Lung (tissue), 12 donors: ENCODE data around the gene MYOG. TPM values are rescaled to one million over a fixed set of nuclear protein-coding genes. Genes with fewer than 3 reads are reported as not detected.

Experiments
- ATAC-seq: fragments of 200-7000 bp; cut with Tn5 transposase; one replicate; pipeline ENCODE4 v1.9.1; 2020; ENCODE audit warnings: moderate number of reproducible peaks; ENCODE audit not compliant: insufficient read depth, low FRiP score
- DNase-seq, 3 donors: peaks; one replicate each; pipeline ENCODE4 v3.0.0-alpha.2; 2013 to 2017
- H3K27ac ChIP-seq, 2 donors: one replicate each; pipeline ENCODE4 v1.5.1; 2013; ENCODE audit warnings: mild to moderate bottlenecking in 2 of 2, moderate library complexity in 2 of 2, control low read depth in 1 of 2, inconsistent platforms in 1 of 2, low read depth in 1 of 2, low read length in 1 of 2
- H3K27me3 ChIP-seq, 3 donors: one replicate each; pipeline ENCODE4 v1.5.1; 2013; ENCODE audit warnings: low read length in 2 of 3; ENCODE audit not compliant: control insufficient read depth in 3 of 3, insufficient read depth in 3 of 3
- H3K36me3 ChIP-seq, 4 donors: one replicate each; pipeline ENCODE4 v1.5.1; 2013; ENCODE audit warnings: low read length in 4 of 4, mild to moderate bottlenecking in 1 of 4, moderate library complexity in 1 of 4; ENCODE audit not compliant: control insufficient read depth in 4 of 4, insufficient read depth in 4 of 4
- H3K4me1 ChIP-seq, 5 donors: one replicate each; pipeline ENCODE4 v1.5.1; 2013; ENCODE audit warnings: low read length in 5 of 5, mild to moderate bottlenecking in 2 of 5, moderate library complexity in 1 of 5; ENCODE audit not compliant: control insufficient read depth in 5 of 5, insufficient read depth in 5 of 5
- H3K4me3 ChIP-seq: one replicate; pipeline ENCODE4 v1.5.1; 2013; ENCODE audit warnings: mild to moderate bottlenecking, control low read depth, moderate library complexity
- H3K9ac ChIP-seq, 2 donors: one replicate each; pipeline ENCODE4 v1.5.1; 2013; ENCODE audit warnings: low read length in 2 of 2, control low read depth in 1 of 2; ENCODE audit not compliant: insufficient read depth in 1 of 2
- H3K9me3 ChIP-seq, 4 donors: one replicate each; pipeline ENCODE4 v1.5.1; 2013; ENCODE audit warnings: low read length in 3 of 4, mild to moderate bottlenecking in 1 of 4, moderate library complexity in 1 of 4; ENCODE audit not compliant: control insufficient read depth in 4 of 4, insufficient read depth in 3 of 4
- WGBS, 2 donors: extraction: QIAGEN DNeasy Blood & Tissue Kit; methylation state at CpG; one replicate each; pipeline ENCODE4 v1.1.7; 2013; 5-methylcytosine and 5-hydroxymethylcytosine counted together
- polyA plus RNA-seq, 2 donors: library from polyadenylated mRNA; stranded (reverse); fragments of 200-250 nt; gene quantifications; one replicate each; pipeline ENCODE4 v1.2.1, GENCODE V29; 2013
- total RNA-seq, 2 donors: library from RNA; depleted of rRNA in 1 of 2; stranded (reverse); fragments of >200 nt in 1 of 2; gene quantifications; one replicate each; pipeline ENCODE4 v1.2.1, GENCODE V29; 2014 to 2021
- TF ChIP-seq, protein P1 (sequence below): IDR thresholded peaks from 2 replicates; pipeline ENCODE4 v1.5.1; 2012; ENCODE audit warnings: mild to moderate bottlenecking; ENCODE audit errors: control extremely low read depth, extremely low read depth
- donor health status: control.
- donor health status: control.
- donor health status: Bipolar disorder and iron deficiency.
- donor health status: healthy.
- donor health status: DM: yes; HTN: yes; CAD: no.

MYOG gene
- total and polyA plus RNA-seq, 4 donors: not detected

DNA sequence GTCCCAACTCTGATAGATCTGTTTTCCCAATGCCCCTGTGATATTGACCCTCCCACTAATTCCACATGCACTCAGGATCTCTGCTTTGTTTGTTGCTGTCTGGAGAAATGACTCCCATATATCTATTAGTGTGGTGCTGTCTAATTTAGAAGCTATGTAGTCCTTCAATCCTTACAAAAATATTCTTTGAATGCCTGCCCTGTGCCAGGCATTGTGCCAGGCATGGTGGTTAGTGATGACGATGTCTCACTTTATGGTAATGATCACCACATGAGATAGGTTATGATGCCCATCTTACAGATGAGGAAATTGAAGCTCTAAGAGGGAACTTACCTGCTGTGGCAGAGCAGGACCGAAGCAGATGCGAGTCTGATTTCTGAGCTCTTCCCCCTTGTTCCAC is 12.9 kb downstream of the MYOG start:
- ATAC-seq: no peak
- H3K9me3 ChIP-seq: no peaks in the 10 kb centered on the region
- WGBS, 2 donors: 84 to 89% methylated on average over 3 of the region's 3 CpGs
- H3K9ac ChIP-seq: no peak overlapping the region
- H3K27ac ChIP-seq: no peak overlapping the region
- H3K36me3 ChIP-seq: no peaks in the 10 kb centered on the region
- TF ChIP-seq, protein P1, sequence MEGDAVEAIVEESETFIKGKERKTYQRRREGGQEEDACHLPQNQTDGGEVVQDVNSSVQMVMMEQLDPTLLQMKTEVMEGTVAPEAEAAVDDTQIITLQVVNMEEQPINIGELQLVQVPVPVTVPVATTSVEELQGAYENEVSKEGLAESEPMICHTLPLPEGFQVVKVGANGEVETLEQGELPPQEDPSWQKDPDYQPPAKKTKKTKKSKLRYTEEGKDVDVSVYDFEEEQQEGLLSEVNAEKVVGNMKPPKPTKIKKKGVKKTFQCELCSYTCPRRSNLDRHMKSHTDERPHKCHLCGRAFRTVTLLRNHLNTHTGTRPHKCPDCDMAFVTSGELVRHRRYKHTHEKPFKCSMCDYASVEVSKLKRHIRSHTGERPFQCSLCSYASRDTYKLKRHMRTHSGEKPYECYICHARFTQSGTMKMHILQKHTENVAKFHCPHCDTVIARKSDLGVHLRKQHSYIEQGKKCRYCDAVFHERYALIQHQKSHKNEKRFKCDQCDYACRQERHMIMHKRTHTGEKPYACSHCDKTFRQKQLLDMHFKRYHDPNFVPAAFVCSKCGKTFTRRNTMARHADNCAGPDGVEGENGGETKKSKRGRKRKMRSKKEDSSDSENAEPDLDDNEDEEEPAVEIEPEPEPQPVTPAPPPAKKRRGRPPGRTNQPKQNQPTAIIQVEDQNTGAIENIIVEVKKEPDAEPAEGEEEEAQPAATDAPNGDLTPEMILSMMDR: no peak
- H3K4me3 ChIP-seq: no peak overlapping the region
- H3K27me3 ChIP-seq: peaks cover 0 to 28% (median 20%) of the 10 kb centered on the region in 3 donors
- peaks cover 0 to 29% (median 9%) of the 10 kb centered on the region in 5 donors for H3K4me1 ChIP-seq
- no peak for DNase-seq

DNA sequence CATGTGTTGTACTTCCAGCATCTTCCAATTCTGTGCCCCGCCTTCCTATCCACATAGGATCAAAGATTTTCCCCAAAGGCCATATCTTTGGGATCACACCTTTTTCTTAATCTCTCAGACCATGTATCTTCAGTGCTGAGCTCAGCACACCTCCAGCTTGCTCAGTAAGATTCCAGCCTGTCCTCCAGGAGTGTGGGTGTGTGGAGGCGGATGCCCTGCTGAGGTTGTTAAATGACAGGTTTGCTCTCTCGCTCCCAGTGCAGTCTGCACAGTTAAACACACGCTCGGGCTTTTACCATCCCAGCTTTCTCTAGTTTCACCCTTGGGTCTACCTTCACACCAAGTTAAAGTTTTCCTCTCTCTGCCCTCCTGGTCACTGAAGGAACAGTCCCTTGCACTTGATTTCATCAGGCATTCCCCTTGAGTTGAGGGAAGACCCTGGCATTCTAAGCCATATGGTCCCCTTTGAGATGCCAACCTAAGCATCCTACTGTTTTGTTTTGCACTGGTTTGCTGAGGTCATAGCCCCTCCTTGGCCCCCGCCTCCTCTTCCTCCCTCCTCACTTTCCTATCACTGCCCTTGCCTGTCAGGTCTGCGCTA is 13.7 kb downstream of the MYOG start:
- no peak overlapping the region for H3K4me3 ChIP-seq
- H3K27ac ChIP-seq: no peak overlapping the region
- WGBS, 2 donors: 97 to 98% methylated on average over 7 of the region's 7 CpGs
- DNase-seq (no peak), ATAC-seq (no peak)
- H3K9ac ChIP-seq: no peak overlapping the region
- no peaks in the 10 kb centered on the region for H3K9me3 ChIP-seq
- H3K36me3 ChIP-seq: no peaks in the 10 kb centered on the region
- H3K4me1 ChIP-seq: peaks cover 0 to 36% (median 9%) of the 10 kb centered on the region in 5 donors
- H3K27me3 ChIP-seq: peaks cover 0 to 23% (median 20%) of the 10 kb centered on the region in 3 donors
- TF ChIP-seq, protein P1: no peak

DNA sequence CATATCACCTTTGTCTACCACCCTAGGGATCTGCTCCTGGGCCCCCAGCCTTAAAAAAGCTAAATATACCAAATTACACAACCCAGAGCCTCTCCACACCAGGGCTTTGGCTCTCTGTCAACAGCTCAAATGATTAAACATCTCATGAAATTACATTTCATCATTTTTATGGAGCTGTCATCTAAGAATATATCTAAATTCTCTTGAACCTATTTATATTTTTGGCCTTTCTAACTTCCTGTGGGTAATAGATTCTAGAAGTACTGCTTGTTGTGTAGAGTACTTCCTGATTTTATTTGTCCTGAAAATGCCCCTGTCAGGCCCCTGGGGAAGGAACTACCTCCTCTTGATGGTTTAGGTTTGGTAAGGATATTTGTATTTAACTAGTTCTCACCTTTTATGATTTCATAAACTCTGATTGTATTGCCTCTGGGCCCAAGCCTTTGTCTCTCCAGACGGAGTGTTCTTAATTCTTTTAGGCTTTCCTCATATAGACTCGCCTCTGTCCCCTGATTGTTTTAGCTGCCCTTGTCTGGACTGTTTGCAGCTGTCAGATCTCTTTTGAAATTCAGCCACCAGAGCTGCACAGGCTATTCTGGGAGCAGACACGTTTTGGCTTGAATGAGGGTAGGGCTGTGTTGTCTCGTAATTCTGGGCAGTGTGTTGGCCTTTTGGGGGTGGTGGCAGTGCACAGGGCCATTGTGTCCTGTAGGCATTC is 16.6 kb downstream of the MYOG start:
- no peaks in the 10 kb centered on the region for H3K9me3 ChIP-seq
- peak overlapping the region; percentile 37 to 80 for H3K27ac ChIP-seq
- H3K9ac ChIP-seq: peak overlapping the region in 1 of 2 donors; percentile 8
- H3K36me3 ChIP-seq: no peaks in the 10 kb centered on the region
- TF ChIP-seq, protein P1: no peak
- ATAC-seq: peak; percentile 53
- peaks cover 0 to 10% (median 4%) of the 10 kb centered on the region in 3 donors for H3K27me3 ChIP-seq
- peak; percentile 74 to 95 (median 93) for DNase-seq
- no peak overlapping the region for H3K4me3 ChIP-seq
- WGBS, 2 donors: 9 to 18% methylated on average over 4 of the region's 4 CpGs
- peaks cover 0 to 27% (median 9%) of the 10 kb centered on the region in 5 donors for H3K4me1 ChIP-seq
